ENCODE measurements around the gene ADIPOR2.

DNA sequence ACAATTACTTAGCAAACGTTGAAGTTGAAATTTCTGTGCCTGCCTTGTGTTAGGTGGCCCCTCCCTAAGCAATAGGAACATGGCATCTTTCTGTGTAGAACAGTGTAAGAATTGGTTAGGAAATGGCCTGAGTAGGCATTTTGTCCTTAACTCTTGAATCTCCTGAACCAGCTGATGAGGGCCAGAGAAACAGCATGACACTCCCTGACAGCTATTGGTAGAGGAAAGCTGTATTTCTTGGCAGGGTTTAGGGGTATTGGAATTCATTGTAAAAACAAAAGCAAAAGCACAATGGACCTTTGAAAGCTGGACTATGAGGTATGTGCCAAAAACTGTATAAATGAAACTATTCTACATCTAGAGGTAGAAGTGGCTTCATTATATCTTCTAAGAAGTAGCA lies 88.9 kb downstream of the ADIPOR2 start:
- TF ChIP-seq GATA2 (IDR thresholded peaks at IDR 0.05; ENCODE audit: low read depth, low read length) (no peak), GATA3 (IDR thresholded peaks at IDR 0.05; ENCODE audit: low read depth, low read length) (no peak)
